CD14-positive monocyte (primary cell): ENCODE results near the gene ARPC5L. TPM values are rescaled to one million over a fixed set of nuclear protein-coding genes. Genes with fewer than 3 reads are reported as not detected.
"Not testable (repeated sequence)": the region's sequence is repeated elsewhere in the genome, so short reads cannot be mapped to it uniquely, and the experiment has no call there.

Experiments
- DNase-seq, 3 donors: peaks; one replicate each; pipeline ENCODE4 v3.0.0-alpha.2; 2011 to 2022
- H2AFZ ChIP-seq: 2 replicates; pipeline ENCODE4 v1.6.0; 2012; ENCODE audit warnings: mild to moderate bottlenecking, low read depth, low read length, inconsistent platforms; ENCODE audit not compliant: insufficient read depth, poor library complexity, severe bottlenecking
- H3K27ac ChIP-seq, 2 donors: 1 replicate in 1 of 2; 2 replicates in 1 of 2; pipeline ENCODE4 v1.5.1; 2012 to 2013; ENCODE audit warnings: low read length in 2 of 2, control low read depth in 1 of 2, inconsistent platforms in 1 of 2, low read depth in 1 of 2, mild to moderate bottlenecking in 1 of 2
- H3K27me3 ChIP-seq, 2 donors: one replicate each; pipeline versions ENCODE4 v1.6.0 to v1.6.1; 2011 to 2013; ENCODE audit warnings: low read length in 2 of 2; ENCODE audit not compliant: control insufficient read depth in 2 of 2, insufficient read depth in 2 of 2
- H3K36me3 ChIP-seq, 2 donors: replicated peaks in 1 of 2; 1 replicate in 1 of 2; 2 replicates in 1 of 2; pipeline versions ENCODE4 v1.5.1 to v1.6.1; 2012 to 2013; ENCODE audit warnings: low read length in 2 of 2, control low read depth in 1 of 2, inconsistent platforms in 1 of 2, mild to moderate bottlenecking in 1 of 2; ENCODE audit not compliant: insufficient read depth in 2 of 2, control insufficient read depth in 1 of 2
- H3K4me1 ChIP-seq, 2 donors: 1 replicate in 1 of 2; 2 replicates in 1 of 2; pipeline versions ENCODE4 v1.5.1 to v1.6.1; 2012 to 2013; ENCODE audit warnings: low read length in 2 of 2, control low read depth in 1 of 2, inconsistent platforms in 1 of 2, mild to moderate bottlenecking in 1 of 2, moderate library complexity in 1 of 2; ENCODE audit not compliant: insufficient read depth in 2 of 2, control insufficient read depth in 1 of 2
- H3K4me2 ChIP-seq: replicated peaks from 2 replicates; pipeline ENCODE3; 2012; ENCODE audit warnings: low read length, moderate library complexity, mild to moderate bottlenecking; ENCODE audit not compliant: poor library complexity, severe bottlenecking; ENCODE audit errors: extremely low read depth
- H3K4me3 ChIP-seq, 3 experiments: fragments of 200-600 bp in 1 of 3; sonication (generic) in 1 of 3; replicated peaks in 1 of 3; 1 replicate in 2 of 3; 2 replicates in 1 of 3; pipeline ENCODE4 v1.5.1; 2011 to 2013; ENCODE audit warnings: low read length in 3 of 3, mild to moderate bottlenecking in 3 of 3, control low read depth in 2 of 3, low read depth in 2 of 3, inconsistent platforms in 1 of 3, moderate library complexity in 1 of 3
- H3K79me2 ChIP-seq: 2 replicates; pipeline ENCODE4 v1.6.0; 2012; ENCODE audit warnings: mild to moderate bottlenecking, control low read depth, inconsistent platforms, low read length, moderate library complexity; ENCODE audit not compliant: insufficient read depth
- H3K9ac ChIP-seq: 2 replicates; pipeline ENCODE4 v1.6.0; 2017; ENCODE audit warnings: low read length, mild to moderate bottlenecking; ENCODE audit not compliant: insufficient read depth, poor library complexity, severe bottlenecking
- H3K9me3 ChIP-seq, 2 donors: replicated peaks in 1 of 2; 1 replicate in 1 of 2; 2 replicates in 1 of 2; pipeline versions ENCODE4 v1.5.1 to v1.6.1; 2012 to 2013; ENCODE audit warnings: low read length in 2 of 2, control low read depth in 1 of 2; ENCODE audit not compliant: control insufficient read depth in 1 of 2, insufficient read depth in 1 of 2
- H4K20me1 ChIP-seq: 2 replicates; pipeline ENCODE4 v1.6.0; 2012; ENCODE audit warnings: mild to moderate bottlenecking, low read length, control low read depth, moderate library complexity; ENCODE audit not compliant: insufficient read depth
- H3K27ac Mint-ChIP-seq, 7 donors: one replicate each; pipeline ENCODE4 v1.8.0; 2020; ENCODE audit warnings: mild to moderate bottlenecking in 7 of 7, mixed read lengths in 7 of 7, moderate library complexity in 6 of 7, inconsistent platforms in 2 of 7
- H3K27me3 Mint-ChIP-seq, 3 donors: one replicate each; pipeline ENCODE4 v1.8.0; 2021 to 2022; ENCODE audit warnings: low read depth in 3 of 3, mild to moderate bottlenecking in 3 of 3, mixed read lengths in 3 of 3, moderate library complexity in 3 of 3, inconsistent platforms in 1 of 3
- H3K36me3 Mint-ChIP-seq, 2 donors: one replicate each; pipeline ENCODE4 v1.8.0; 2020; ENCODE audit warnings: mixed read lengths in 2 of 2, inconsistent platforms in 1 of 2, mild to moderate bottlenecking in 1 of 2
- H3K4me1 Mint-ChIP-seq: one replicate; pipeline ENCODE4 v1.8.0; 2020; ENCODE audit warnings: mild to moderate bottlenecking, mixed read lengths
- H3K4me3 Mint-ChIP-seq, 2 donors: one replicate each; pipeline ENCODE4 v1.8.0; 2020; ENCODE audit warnings: mild to moderate bottlenecking in 2 of 2, mixed read lengths in 2 of 2, moderate library complexity in 1 of 2
- H3K9me3 Mint-ChIP-seq, 7 donors: one replicate each; pipeline ENCODE4 v1.8.0; 2020 to 2022; ENCODE audit warnings: mixed read lengths in 7 of 7, mild to moderate bottlenecking in 6 of 7, moderate library complexity in 6 of 7, inconsistent platforms in 2 of 7
- WGBS: methylation state at CpG from one replicate; pipeline ENCODE4 v1.1.5; 2013; ENCODE audit warnings: missing lambda C conversion rate; ENCODE audit not compliant: insufficient coverage; 5-methylcytosine and 5-hydroxymethylcytosine counted together
- intact Hi-C, 2 donors: fragments of 100-400 bp; cut with micrococcal nuclease; formaldehyde crosslinking; loops; one replicate each; pipeline versions ENCODE4 v1.15.0 to v1.15.1; 2023
- polyA plus RNA-seq, 3 donors: library from polyadenylated mRNA; depleted of rRNA in 1 of 3; unstranded in 2 of 3; stranded (reverse) in 1 of 3; fragments of 300-500 nt in 2 of 3; fragments of >200 nt in 1 of 3; fragmentation: Illumina TruSeq in 2 of 3; gene quantifications; 1 replicate in 2 of 3; 2 replicates in 1 of 3; pipeline ENCODE4 v1.2.3, GENCODE V29; 2012 to 2021
- TF ChIP-seq, protein P1 (sequence below): fragments of 200-600 bp; IDR thresholded peaks from one replicate; pipeline ENCODE4 v1.8.0; 2022; ENCODE audit warnings: antibody characterized with exemption, mild to moderate bottlenecking

ARPC5L gene
- polyA plus RNA-seq, 3 donors: 16.0 to 35.2 (median 20.7) TPM

- H3K79me2 ChIP-seq, H3K36me3 Mint-ChIP-seq, DNase-seq, H3K27ac ChIP-seq, H3K27ac Mint-ChIP-seq, H3K9ac ChIP-seq, intact Hi-C loops, H4K20me1 ChIP-seq, H3K4me1 Mint-ChIP-seq, H3K9me3 ChIP-seq, H3K9me3 Mint-ChIP-seq, H3K4me1 ChIP-seq, H3K36me3 ChIP-seq: not testable (repeated sequence)
- 36% methylated on average over 26 of the region's 52 CpGs for WGBS
- Histone ChIP-seq H3K4me3 (peak overlapping the region in 1 of 3 experiments; percentile 36), H2AFZ (peak overlapping the region; percentile 41), H3K27me3 (peaks cover 0 to 12% of the 10 kb centered on the region in 2 donors), H3K4me2 (peak overlapping the region; percentile 31)
- Mint-ChIP-seq H3K4me3 (peak overlapping the region; percentile 50 to 63), H3K27me3 (peaks cover 10 to 32% (median 28%) of the 10 kb centered on the region in 3 donors)
Measured at GRCh38 chr9:124838567-124839275, 23.2 kb upstream of the ARPC5L start.

- Histone ChIP-seq H2AFZ (no peak overlapping the region), H3K36me3 (no peaks in the 10 kb centered on the region), H3K27ac (no peak overlapping the region), H3K79me2 (no peaks in the 10 kb centered on the region), H3K4me1 (no peaks in the 10 kb centered on the region), H3K9ac (no peak overlapping the region), H4K20me1 (no peaks in the 10 kb centered on the region), H3K4me3 (no peak overlapping the region), H3K27me3 (peaks cover 0 to 12% of the 10 kb centered on the region in 2 donors), H3K4me2 (no peak overlapping the region), H3K9me3 (no peaks in the 10 kb centered on the region)
- 56% methylated on average over 5 of the region's 12 CpGs for WGBS
- intact Hi-C loops: no loop called here
- no peak overlapping the region for H3K27ac Mint-ChIP-seq
- TF ChIP-seq, protein P1, sequence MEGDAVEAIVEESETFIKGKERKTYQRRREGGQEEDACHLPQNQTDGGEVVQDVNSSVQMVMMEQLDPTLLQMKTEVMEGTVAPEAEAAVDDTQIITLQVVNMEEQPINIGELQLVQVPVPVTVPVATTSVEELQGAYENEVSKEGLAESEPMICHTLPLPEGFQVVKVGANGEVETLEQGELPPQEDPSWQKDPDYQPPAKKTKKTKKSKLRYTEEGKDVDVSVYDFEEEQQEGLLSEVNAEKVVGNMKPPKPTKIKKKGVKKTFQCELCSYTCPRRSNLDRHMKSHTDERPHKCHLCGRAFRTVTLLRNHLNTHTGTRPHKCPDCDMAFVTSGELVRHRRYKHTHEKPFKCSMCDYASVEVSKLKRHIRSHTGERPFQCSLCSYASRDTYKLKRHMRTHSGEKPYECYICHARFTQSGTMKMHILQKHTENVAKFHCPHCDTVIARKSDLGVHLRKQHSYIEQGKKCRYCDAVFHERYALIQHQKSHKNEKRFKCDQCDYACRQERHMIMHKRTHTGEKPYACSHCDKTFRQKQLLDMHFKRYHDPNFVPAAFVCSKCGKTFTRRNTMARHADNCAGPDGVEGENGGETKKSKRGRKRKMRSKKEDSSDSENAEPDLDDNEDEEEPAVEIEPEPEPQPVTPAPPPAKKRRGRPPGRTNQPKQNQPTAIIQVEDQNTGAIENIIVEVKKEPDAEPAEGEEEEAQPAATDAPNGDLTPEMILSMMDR: peak; percentile 53
- DNase-seq: no peak
- H3K9me3 Mint-ChIP-seq: peaks cover 0 to 6% (median 4%) of the 10 kb centered on the region in 7 donors
- H3K36me3 Mint-ChIP-seq: peaks cover 0 to 5% of the 10 kb centered on the region in 2 donors
- peak overlapping the region; percentile 6 to 63 for H3K4me3 Mint-ChIP-seq
- peaks cover 10 to 34% (median 28%) of the 10 kb centered on the region in 3 donors for H3K27me3 Mint-ChIP-seq
- H3K4me1 Mint-ChIP-seq: peaks cover 5% of the 10 kb centered on the region
Measured at GRCh38 chr9:124839612-124840299, 22.2 kb upstream of the ARPC5L start.
